Muscle of leg (tissue), 11 donors: ENCODE measurements around the gene XNDC1N. TPM values are rescaled to one million over a fixed set of nuclear protein-coding genes. Genes with fewer than 3 reads are reported as not detected.

ENCODE experiments used
- DNase-seq: peaks from one replicate; pipeline ENCODE4 v3.0.0; 2013
- H3K27ac ChIP-seq: one replicate; pipeline ENCODE4 v1.5.1; 2013; ENCODE audit warnings: mild to moderate bottlenecking, low read length, control low read depth
- H3K27me3 ChIP-seq: one replicate; pipeline ENCODE4 v1.6.1; 2013; ENCODE audit warnings: low read length; ENCODE audit not compliant: control insufficient read depth, insufficient read depth
- H3K36me3 ChIP-seq: one replicate; pipeline ENCODE4 v1.6.1; 2013; ENCODE audit warnings: low read length; ENCODE audit not compliant: control insufficient read depth, insufficient read depth
- H3K4me1 ChIP-seq: one replicate; pipeline ENCODE4 v1.6.1; 2013; ENCODE audit warnings: low read length; ENCODE audit not compliant: control insufficient read depth, insufficient read depth
- H3K4me3 ChIP-seq: one replicate; pipeline ENCODE4 v1.5.1; 2013; ENCODE audit warnings: low read length, control low read depth
- H3K9me3 ChIP-seq: replicated peaks from 2 replicates; pipeline ENCODE4 v1.6.1; 2013; ENCODE audit warnings: low read depth, low read length; ENCODE audit not compliant: control insufficient read depth
- WGBS: methylation state at CpG from one replicate; pipeline ENCODE4 v1.1.5; 2013; ENCODE audit warnings: missing lambda C conversion rate; ENCODE audit not compliant: insufficient coverage; 5-methylcytosine and 5-hydroxymethylcytosine counted together
- polyA plus RNA-seq, 8 donors: library from polyadenylated mRNA; unstranded; fragments of 120-200 nt; gene quantifications; one replicate each; pipeline versions ENCODE4 v1.2.1 to v1.2.3, GENCODE V29; 2013; ENCODE audit warnings: inconsistent platforms in 1 of 8, low replicate concordance in 1 of 8; ENCODE audit not compliant: insufficient read length in 8 of 8, insufficient read depth in 1 of 8
- total RNA-seq: library from RNA; stranded (reverse); fragments of 120-200 nt; gene quantifications from one replicate; pipeline ENCODE4 v1.2.4, GENCODE V29; 2013

The XNDC1N gene
- total and polyA plus RNA-seq, 9 donors, result 1.9 to 5.3 (median 2.9) TPM

GRCh38 chr11:71951741-71952310, 23.4 kb upstream of the XNDC1N start:
- Histone ChIP-seq H3K27ac (no peak overlapping the region), H3K9me3 (no peaks in the 10 kb centered on the region), H3K4me3 (no peak overlapping the region), H3K36me3 (no peaks in the 10 kb centered on the region), H3K4me1 (peaks cover 7% of the 10 kb centered on the region), H3K27me3 (no peaks in the 10 kb centered on the region)
- WGBS, result no CpG with 5 or more reads among the region's 4 CpGs
- DNase-seq, result no peak

DNA sequence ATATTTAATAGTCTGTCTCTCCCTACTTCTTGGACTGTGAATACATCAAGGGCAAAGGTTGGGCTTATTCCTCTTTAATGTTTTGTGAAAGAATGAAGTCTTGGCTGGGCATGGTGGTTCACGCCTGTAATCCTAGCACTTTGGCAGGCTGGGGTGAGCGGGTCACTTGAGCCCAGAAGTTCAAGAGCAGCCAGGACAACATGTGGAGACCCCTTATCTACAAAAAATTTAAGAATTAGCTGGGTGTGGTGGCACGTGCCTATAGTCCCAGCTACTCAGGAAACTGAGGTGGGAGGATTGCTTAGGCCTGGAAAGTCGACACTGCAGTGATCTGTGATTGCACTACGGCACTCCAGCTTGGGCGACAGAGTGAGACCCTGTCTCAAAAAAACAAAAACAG, 20.6 kb upstream of the XNDC1N start:
- WGBS, result 87% methylated on average over 6 of the region's 6 CpGs
- peaks cover 7% of the 10 kb centered on the region for H3K4me1 ChIP-seq
- H3K4me3 ChIP-seq, result no peak overlapping the region
- H3K27ac ChIP-seq, result no peak overlapping the region
- no peak for DNase-seq
- H3K9me3 ChIP-seq, result no peaks in the 10 kb centered on the region
- no peaks in the 10 kb centered on the region for H3K36me3 ChIP-seq
- no peaks in the 10 kb centered on the region for H3K27me3 ChIP-seq

DNA sequence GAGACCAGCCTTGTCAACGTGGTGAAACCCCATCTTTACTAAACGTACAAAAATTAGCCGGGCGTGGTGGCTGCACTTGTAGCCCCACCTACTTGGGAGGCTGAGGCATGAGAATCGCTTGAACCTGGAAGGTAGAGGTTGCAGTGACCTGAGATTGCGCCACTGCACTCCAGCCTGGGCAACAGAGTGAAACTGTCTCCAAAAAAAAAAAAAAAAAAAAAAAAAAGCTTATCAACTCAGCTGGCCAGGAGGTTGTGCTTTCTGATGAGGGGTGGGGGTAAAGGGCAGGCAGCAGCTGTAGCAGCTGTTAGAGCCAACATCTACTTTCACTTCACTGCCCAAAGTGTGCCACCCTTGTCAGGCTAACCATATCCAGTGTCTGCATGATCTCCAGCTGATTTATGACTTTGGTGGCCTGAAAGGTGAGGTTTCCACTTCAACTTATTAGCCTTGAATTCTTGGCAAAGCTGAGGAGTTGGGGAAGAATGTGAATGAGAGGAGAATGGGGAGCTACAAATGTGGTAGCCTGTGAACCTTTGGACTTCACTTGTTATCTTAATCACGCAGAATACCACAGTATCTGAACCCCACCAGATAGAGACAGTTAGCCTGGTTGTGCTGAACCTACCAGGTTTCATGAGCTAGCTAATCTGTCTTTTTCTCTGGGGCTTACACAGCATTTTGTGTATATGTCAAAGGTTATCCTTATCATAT, 20.1 kb upstream of the XNDC1N start:
- Histone ChIP-seq H3K27me3 (no peaks in the 10 kb centered on the region), H3K9me3 (no peaks in the 10 kb centered on the region)
- WGBS, result 95% methylated on average over 5 of the region's 7 CpGs

DNA sequence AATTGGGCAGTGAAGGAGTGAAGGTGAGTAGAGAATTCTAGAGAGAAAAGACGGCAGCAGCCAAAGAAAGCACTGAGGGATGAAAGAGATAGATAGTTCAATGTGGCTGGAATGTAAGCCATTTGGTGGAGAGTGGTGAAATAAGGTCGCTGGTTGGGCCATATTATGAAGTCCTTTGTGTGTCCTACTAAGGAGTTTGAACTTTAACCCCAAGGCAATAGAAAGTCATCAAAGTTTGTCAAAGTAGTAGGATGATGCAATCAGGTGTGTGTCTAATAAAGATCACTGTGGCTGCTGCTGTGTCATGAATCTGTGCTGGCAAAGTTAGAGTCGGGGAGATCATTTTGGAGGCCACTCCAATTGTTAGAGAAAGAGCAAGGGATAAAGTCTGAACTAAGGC, 19.1 kb upstream of the XNDC1N start:
- Histone ChIP-seq H3K4me1 (peaks cover 7% of the 10 kb centered on the region), H3K4me3 (no peak overlapping the region), H3K9me3 (no peaks in the 10 kb centered on the region), H3K36me3 (no peaks in the 10 kb centered on the region), H3K27me3 (no peaks in the 10 kb centered on the region), H3K27ac (no peak overlapping the region)
- DNase-seq, result no peak
- 72% methylated on average over 3 of the region's 3 CpGs for WGBS

More for the DNA sequence above, 20.1 kb upstream of the XNDC1N start:
- no peak overlapping the region for H3K27ac ChIP-seq
- no peak for DNase-seq
- H3K36me3 ChIP-seq, result no peaks in the 10 kb centered on the region
- peaks cover 7% of the 10 kb centered on the region for H3K4me1 ChIP-seq
- H3K4me3 ChIP-seq, result no peak overlapping the region

- WGBS, result no CpG with 5 or more reads among the region's 2 CpGs
- Histone ChIP-seq H3K9me3 (no peaks in the 10 kb centered on the region), H3K27me3 (no peaks in the 10 kb centered on the region), H3K27ac (no peak overlapping the region), H3K4me3 (no peak overlapping the region), H3K36me3 (no peaks in the 10 kb centered on the region), H3K4me1 (peaks cover 7% of the 10 kb centered on the region)
- no peak for DNase-seq
Observed at GRCh38 chr11:71946144-71946571, 17.8 kb upstream of the XNDC1N start.

DNA sequence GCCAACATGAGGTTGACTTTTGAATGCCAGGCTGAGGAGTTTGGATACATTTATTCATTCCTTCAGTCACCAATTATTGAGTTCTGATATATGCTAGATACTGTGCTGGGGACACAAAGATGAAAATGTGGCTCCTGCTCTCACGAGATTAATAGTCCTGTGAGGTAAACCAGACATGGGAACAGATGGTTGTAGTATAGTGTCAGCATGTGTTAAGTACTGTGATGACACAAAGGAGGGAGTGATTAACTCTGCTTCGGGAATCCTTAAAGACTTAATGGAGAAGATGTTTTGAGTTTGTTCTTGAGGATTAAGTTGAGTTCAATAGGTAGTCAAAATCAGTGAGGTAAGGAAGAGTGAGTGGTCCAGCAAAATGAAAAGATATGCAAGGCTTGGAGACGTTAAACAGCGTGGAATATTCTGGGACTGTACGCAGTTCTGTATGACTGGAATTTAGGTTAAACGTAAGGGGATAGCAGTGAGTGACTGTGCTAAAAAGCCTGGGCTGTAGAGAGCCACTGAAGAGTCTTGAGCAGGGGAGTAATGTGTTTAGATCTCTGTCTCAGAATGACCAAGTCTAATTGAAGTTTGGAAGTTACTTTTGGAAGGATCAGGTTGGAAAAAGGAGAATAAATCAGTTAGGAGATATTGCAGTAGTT, 12.3 kb upstream of the XNDC1N start:
- H3K4me1 ChIP-seq, result no peaks in the 10 kb centered on the region
- H3K4me3 ChIP-seq, result no peak overlapping the region
- 65% methylated on average over 6 of the region's 6 CpGs for WGBS

GRCh38 chr11:71937826-71938225, 9.4 kb upstream of the XNDC1N start:
- Histone ChIP-seq H3K27ac (no peak overlapping the region), H3K4me1 (no peaks in the 10 kb centered on the region)
- no CpG with 5 or more reads among the region's 1 CpG for WGBS

More for the DNA sequence above, 12.3 kb upstream of the XNDC1N start:
- no peaks in the 10 kb centered on the region for H3K9me3 ChIP-seq
- H3K27me3 ChIP-seq, result no peaks in the 10 kb centered on the region
- H3K36me3 ChIP-seq, result peaks cover 2% of the 10 kb centered on the region
- H3K27ac ChIP-seq, result no peak overlapping the region
- DNase-seq, result no peak

DNA sequence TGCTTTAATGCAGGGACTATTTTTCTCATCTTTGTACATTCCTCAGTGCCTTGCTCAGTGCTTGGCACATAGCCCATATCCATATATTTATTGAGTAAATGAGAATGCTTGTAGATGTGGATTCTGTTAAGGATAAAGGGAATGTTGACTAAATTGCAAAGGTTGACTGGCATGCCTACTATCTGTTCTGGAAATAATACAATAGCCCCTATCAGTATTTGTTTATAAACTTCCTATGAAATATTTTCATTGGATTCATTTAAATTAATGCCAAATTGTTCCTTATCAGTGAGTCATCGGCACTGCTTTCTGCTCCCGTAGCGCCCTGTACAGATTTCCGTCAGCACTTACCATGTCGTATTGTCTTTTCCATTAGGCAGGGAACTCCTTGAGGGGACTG, 8.4 kb upstream of the XNDC1N start:
- Histone ChIP-seq H3K27me3 (no peaks in the 10 kb centered on the region), H3K36me3 (peaks cover 2% of the 10 kb centered on the region), H3K27ac (no peak overlapping the region), H3K9me3 (no peaks in the 10 kb centered on the region), H3K4me1 (no peaks in the 10 kb centered on the region), H3K4me3 (no peak overlapping the region)
- 56% methylated on average over 3 of the region's 5 CpGs for WGBS
- DNase-seq, result no peak

More at GRCh38 chr11:71937826-71938225, 9.4 kb upstream of the XNDC1N start:
- Histone ChIP-seq H3K4me3 (no peak overlapping the region), H3K36me3 (peaks cover 2% of the 10 kb centered on the region), H3K9me3 (no peaks in the 10 kb centered on the region), H3K27me3 (no peaks in the 10 kb centered on the region)
- DNase-seq, result no peak

DNA sequence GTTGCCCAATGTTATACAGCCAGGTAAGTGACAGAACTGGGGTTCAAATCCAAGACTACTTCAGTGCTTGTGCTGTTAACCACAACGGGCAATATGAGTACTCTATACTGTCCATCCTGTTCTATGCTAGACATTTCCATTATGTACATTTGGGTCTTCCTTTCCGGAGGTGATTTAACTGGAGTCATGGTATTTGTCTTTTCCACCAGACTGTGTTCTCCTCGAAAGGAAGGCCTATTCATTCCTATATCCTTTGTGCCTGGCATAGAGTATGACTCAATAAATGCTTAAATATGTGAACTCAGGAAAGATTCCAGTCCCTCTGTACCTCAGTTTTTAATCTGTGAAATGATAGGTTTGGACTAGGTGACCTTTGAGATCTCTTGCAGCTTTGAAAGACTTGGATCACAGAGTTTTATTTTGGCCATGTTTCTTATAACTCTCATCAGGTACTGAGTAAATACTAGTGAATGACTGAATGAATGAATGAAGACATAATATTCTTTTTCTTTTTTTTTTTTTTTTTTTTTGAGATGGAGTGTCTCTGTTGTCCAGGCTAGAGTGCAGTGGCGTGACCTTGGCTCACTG, 7.0 kb upstream of the XNDC1N start:
- H3K36me3 ChIP-seq, result peaks cover 2% of the 10 kb centered on the region
- DNase-seq, result no peak
- no peak overlapping the region for H3K27ac ChIP-seq
- no peak overlapping the region for H3K4me3 ChIP-seq
- no peaks in the 10 kb centered on the region for H3K9me3 ChIP-seq
- peaks cover 3% of the 10 kb centered on the region for H3K4me1 ChIP-seq
- H3K27me3 ChIP-seq, result no peaks in the 10 kb centered on the region
- 100% methylated on average over 1 of the region's 4 CpGs for WGBS

GRCh38 chr11:71934213-71934612, 5.8 kb upstream of the XNDC1N start:
- H3K4me1 ChIP-seq, result peaks cover 8% of the 10 kb centered on the region

More at GRCh38 chr11:71934213-71934612, 5.8 kb upstream of the XNDC1N start:
- no peaks in the 10 kb centered on the region for H3K9me3 ChIP-seq
- no peak overlapping the region for H3K27ac ChIP-seq
- DNase-seq, result no peak
- H3K27me3 ChIP-seq, result no peaks in the 10 kb centered on the region
- WGBS, result 50% methylated on average over 1 of the region's 2 CpGs
- H3K36me3 ChIP-seq, result peaks cover 2% of the 10 kb centered on the region
- no peak overlapping the region for H3K4me3 ChIP-seq
